ENCODE data around the gene UTF1.

UTF1 gene

DNA sequence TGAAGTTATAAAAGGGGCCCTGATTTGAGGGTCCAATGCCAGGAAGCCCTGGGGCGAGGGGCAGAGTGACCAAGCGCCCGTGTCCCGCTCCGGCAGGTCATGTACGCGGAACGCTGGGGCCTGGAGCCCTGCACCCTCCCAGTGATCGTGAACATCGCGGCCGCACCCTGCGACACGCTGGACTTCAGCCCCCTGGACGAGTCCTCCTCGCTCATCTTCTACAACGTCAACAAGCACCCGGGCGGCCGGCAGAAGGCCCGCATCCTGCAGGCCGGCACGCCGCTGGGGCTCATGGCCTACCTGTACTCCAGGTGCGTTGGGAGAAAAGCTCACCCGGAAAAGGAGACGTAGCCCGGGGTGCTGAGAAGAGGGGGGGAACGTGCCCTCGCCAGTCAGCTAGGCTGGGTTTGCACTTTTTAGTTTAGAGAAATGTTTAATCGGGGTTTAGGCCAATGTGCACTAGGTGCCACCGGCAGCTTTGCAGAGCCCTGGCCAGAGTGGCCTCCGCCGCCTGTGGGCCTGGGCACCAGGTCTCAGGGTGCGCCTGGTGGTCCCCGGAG lies 22.9 kb upstream of the UTF1 start:
- DNase-seq (ENCODE audit: insufficient read length, low spot score), result no peak

GRCh38 chr10:133207627-133208026 lies 22.4 kb upstream of the UTF1 start:
- DNase-seq (ENCODE audit: insufficient read length, low spot score), result no peak
- no peak for FAIRE-seq
- TF ChIP-seq POLR2AphosphoS5 (IDR thresholded peaks at IDR 0.05; ENCODE audit: low read depth, low read length) (no peak), TAF1 (IDR thresholded peaks at IDR 0.05; ENCODE audit: low read depth, low read length) (no peak), POU2F2 (IDR thresholded peaks at IDR 0.05; ENCODE audit: low read depth, low read length) (no peak), PAX5 (IDR thresholded peaks at IDR 0.05; ENCODE audit: insufficient read depth, low read length, severe bottlenecking) (no peak), POLR2A (IDR thresholded peaks at IDR 0.05; ENCODE audit: low read depth, low read length) (no peak), SPI1 (IDR thresholded peaks at IDR 0.05; ENCODE audit: low read depth, low read length) (no peak)

More for the DNA sequence above, 22.9 kb upstream of the UTF1 start:
- FAIRE-seq, result no peak
- TF ChIP-seq SPI1 (IDR thresholded peaks at IDR 0.05; ENCODE audit: low read depth, low read length), result no peak

DNA sequence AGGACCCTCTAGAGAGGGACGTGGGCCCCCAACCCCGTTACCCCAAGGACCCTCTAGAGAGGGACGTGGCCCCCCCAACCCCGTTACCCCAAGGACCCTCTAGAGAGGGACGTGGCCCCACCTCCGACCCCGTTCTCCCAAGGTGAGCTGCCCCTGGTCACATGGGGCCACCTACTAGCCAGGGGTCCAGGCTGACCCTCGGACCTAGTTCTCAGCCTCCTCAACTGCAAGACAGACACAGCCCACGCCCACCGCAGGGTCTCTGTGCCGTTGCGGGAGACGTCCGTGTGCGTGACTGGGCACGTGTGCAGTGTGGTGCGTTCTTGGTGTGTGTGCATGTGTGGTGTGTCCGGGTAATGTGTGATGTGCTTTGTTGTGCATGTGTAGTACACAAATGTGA lies 21.6 kb upstream of the UTF1 start:
- FAIRE-seq (no peak), DNase-seq (ENCODE audit: insufficient read length, low spot score) (no peak)
- no peak for TF ChIP-seq POLR2A (IDR thresholded peaks at IDR 0.05; ENCODE audit: low read depth, low read length)

DNA sequence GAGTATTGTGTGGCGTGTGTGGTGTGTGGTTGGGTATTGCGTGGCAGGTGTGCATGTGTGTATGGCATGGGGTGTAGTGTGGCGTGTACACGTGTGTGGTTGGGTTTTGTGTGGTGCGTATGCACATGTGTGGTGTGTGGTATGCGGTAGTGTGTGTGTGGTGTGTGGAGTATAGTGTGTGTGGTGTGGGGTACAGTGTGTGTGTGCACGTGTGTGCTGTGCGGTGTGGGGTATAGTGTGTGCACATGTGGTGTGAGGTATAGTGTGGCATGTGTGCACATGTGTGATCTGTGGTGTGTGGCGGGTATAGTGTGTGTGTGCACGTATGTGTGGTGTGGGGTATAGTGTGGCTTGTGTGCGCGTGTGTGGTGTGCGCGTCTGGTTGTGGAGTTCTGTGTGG lies 20.9 kb upstream of the UTF1 start:
- no peak for DNase-seq (ENCODE audit: insufficient read length, low spot score)
- TF ChIP-seq SPI1 (IDR thresholded peaks at IDR 0.05; ENCODE audit: low read depth, low read length) (no peak), POLR2AphosphoS5 (IDR thresholded peaks at IDR 0.05; ENCODE audit: low read depth, low read length) (no peak), TAF1 (IDR thresholded peaks at IDR 0.05; ENCODE audit: low read depth, low read length) (no peak), POLR2A (IDR thresholded peaks at IDR 0.05; ENCODE audit: low read depth, low read length) (no peak), PAX5 (IDR thresholded peaks at IDR 0.05; ENCODE audit: insufficient read depth, low read length, severe bottlenecking) (no peak), POU2F2 (IDR thresholded peaks at IDR 0.05; ENCODE audit: low read depth, low read length) (no peak)
- FAIRE-seq, result no peak

DNA sequence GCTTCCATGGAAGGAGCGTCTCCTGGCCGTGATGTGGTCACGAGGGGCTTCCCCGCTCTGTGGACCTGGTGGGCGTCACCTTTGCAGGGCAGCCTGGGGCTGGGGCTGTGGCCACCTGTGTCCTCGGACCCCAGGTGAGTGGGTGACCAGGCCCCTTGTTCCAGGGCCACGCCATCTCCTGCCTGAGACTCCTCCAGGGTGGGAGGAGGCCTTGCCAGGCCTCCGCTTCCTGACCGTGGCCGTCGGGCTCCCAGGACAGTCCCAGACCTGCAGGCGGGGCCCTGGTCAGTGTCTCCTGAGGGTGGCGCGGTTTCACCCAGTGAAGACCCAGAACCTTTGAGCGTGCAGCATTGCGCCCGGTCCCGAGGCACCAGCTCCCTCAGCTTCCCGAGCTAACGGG lies 20.4 kb upstream of the UTF1 start:
- FAIRE-seq (no peak), DNase-seq (ENCODE audit: insufficient read length, low spot score) (no peak)
- TF ChIP-seq PAX5 (IDR thresholded peaks at IDR 0.05; ENCODE audit: insufficient read depth, low read length, severe bottlenecking) (no peak), POU2F2 (IDR thresholded peaks at IDR 0.05; ENCODE audit: low read depth, low read length) (no peak), SPI1 (IDR thresholded peaks at IDR 0.05; ENCODE audit: low read depth, low read length) (no peak), POLR2A (IDR thresholded peaks at IDR 0.05; ENCODE audit: low read depth, low read length) (no peak), TAF1 (IDR thresholded peaks at IDR 0.05; ENCODE audit: low read depth, low read length) (no peak), POLR2AphosphoS5 (IDR thresholded peaks at IDR 0.05; ENCODE audit: low read depth, low read length) (no peak)

- FAIRE-seq (no peak), DNase-seq (ENCODE audit: insufficient read length, low spot score) (no peak)
- TF ChIP-seq PAX5 (IDR thresholded peaks at IDR 0.05; ENCODE audit: insufficient read depth, low read length, severe bottlenecking) (no peak), POU2F2 (IDR thresholded peaks at IDR 0.05; ENCODE audit: low read depth, low read length) (no peak), POLR2AphosphoS5 (IDR thresholded peaks at IDR 0.05; ENCODE audit: low read depth, low read length) (no peak), POLR2A (IDR thresholded peaks at IDR 0.05; ENCODE audit: low read depth, low read length) (no peak), TAF1 (IDR thresholded peaks at IDR 0.05; ENCODE audit: low read depth, low read length) (no peak), SPI1 (IDR thresholded peaks at IDR 0.05; ENCODE audit: low read depth, low read length) (no peak)
These were observed 19.4 kb upstream of the UTF1 start for GRCh38 chr10:133210398-133211140.

DNA sequence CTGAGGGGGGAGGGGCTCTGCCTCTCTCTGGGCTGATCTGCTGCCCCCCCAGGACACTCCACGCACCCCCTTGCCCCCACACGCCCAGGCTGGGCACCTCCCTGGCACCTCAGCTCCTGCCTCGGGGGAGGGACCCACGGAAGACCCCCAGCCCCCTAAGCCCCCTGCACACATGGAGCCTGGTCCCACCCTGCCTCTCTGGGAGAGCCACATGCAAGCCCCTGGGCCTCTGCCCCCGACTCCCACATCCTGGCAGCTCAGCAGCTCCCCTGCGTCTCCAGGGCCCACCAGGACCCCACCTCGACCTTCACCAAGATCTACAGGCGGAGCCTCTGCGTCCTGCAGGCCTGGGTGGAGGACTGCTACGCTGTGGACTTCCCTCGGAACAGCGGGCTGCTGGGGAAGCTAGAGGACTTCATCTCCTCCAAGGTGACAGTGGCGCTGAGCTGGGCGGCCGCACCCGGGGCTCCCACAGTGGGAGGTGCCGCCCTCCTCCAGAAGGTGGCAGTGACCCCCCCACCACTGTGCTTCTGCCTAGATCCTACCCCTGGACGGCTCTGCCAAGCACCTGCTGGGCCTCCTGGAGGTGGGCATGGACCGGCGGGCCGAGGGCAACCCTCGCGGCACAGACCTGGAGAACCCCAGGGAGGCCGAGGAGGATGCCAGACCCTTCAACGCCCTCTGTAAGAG lies 18.7 kb upstream of the UTF1 start:
- TF ChIP-seq TAF1 (IDR thresholded peaks at IDR 0.05; ENCODE audit: low read depth, low read length) (no peak), POLR2A (IDR thresholded peaks at IDR 0.05; ENCODE audit: low read depth, low read length) (no peak), POLR2AphosphoS5 (IDR thresholded peaks at IDR 0.05; ENCODE audit: low read depth, low read length) (no peak), SPI1 (IDR thresholded peaks at IDR 0.05; ENCODE audit: low read depth, low read length) (no peak), PAX5 (IDR thresholded peaks at IDR 0.05; ENCODE audit: insufficient read depth, low read length, severe bottlenecking) (no peak), POU2F2 (IDR thresholded peaks at IDR 0.05; ENCODE audit: low read depth, low read length) (no peak)
- no peak for DNase-seq (ENCODE audit: insufficient read length, low spot score)
- no peak for FAIRE-seq

DNA sequence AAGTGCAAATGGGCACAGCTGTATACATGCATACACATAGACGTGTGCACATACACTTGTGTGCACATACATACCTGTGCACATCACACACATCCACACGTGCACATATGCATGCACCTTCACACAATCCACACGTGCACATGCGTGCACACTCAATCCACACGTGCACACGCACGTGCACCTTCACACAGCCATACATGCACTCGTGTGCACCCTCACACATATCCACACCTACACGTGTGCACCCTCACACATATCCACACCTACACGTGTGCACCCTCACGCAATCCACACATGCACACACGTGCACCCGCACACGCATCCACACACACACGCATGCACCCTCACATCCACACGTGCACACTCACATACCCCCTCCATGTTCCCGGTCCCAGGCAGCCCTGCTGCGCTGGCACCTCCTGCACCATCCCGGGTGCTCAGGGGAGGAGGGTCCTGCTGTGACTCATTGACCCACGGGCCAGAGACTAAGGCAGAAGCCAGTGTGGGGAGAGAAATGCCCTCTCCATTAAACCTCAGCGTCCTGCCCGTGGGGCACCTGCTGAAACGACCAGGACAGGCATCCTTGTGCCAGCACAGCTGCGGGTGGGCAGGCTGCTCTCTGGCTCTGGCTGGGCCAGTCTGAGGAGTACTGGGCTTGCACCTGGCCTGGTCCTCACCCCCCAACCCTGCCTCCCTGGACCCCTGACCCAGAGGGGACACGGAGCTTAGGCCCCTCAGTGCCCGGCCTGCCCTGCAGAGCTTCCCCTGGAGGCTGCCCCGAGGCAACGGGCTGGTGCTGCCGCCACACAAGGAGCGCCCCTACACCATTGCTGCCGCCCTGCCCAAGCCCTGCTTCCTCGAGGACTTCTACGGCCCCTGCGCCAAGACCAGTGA lies 17.8 kb upstream of the UTF1 start:
- TF ChIP-seq PAX5 (IDR thresholded peaks at IDR 0.05; ENCODE audit: insufficient read depth, low read length, severe bottlenecking) (no peak), POLR2AphosphoS5 (IDR thresholded peaks at IDR 0.05; ENCODE audit: low read depth, low read length) (no peak), POU2F2 (IDR thresholded peaks at IDR 0.05; ENCODE audit: low read depth, low read length) (no peak), POLR2A (IDR thresholded peaks at IDR 0.05; ENCODE audit: low read depth, low read length) (no peak), SPI1 (IDR thresholded peaks at IDR 0.05; ENCODE audit: low read depth, low read length) (no peak), TAF1 (IDR thresholded peaks at IDR 0.05; ENCODE audit: low read depth, low read length) (no peak)
- FAIRE-seq, result no peak

GRCh38 chr10:133212853-133213494 lies 17.0 kb upstream of the UTF1 start:
- FAIRE-seq (no peak), DNase-seq (ENCODE audit: insufficient read length, low spot score) (no peak)
- TF ChIP-seq PAX5 (IDR thresholded peaks at IDR 0.05; ENCODE audit: insufficient read depth, low read length, severe bottlenecking), result no peak
- no peak for TF ChIP-seq POU2F2 (IDR thresholded peaks at IDR 0.05; ENCODE audit: low read depth, low read length)
- TF ChIP-seq POLR2A (IDR thresholded peaks at IDR 0.05; ENCODE audit: low read depth, low read length), result no peak
- TF ChIP-seq POLR2AphosphoS5 (IDR thresholded peaks at IDR 0.05; ENCODE audit: low read depth, low read length), result no peak
- TF ChIP-seq SPI1 (IDR thresholded peaks at IDR 0.05; ENCODE audit: low read depth, low read length), result no peak
- no peak for TF ChIP-seq TAF1 (IDR thresholded peaks at IDR 0.05; ENCODE audit: low read depth, low read length)

More for the DNA sequence above, 17.8 kb upstream of the UTF1 start:
- DNase-seq (ENCODE audit: insufficient read length, low spot score), result no peak
